ENCODE measurements around the gene DPEP1. TPM values are rescaled to one million over a fixed set of nuclear protein-coding genes. Genes with fewer than 3 reads are reported as not detected.
"Not testable (repeated sequence)": the region's sequence is repeated elsewhere in the genome, so short reads cannot be mapped to it uniquely, and the experiment has no call there.

The DPEP1 gene
- total and polyA plus RNA-seq, 2 donors (not counting 3 experiments of a cell fraction or from before 2014, with no cell fraction given): 0.37 to 0.44 TPM

DNA sequence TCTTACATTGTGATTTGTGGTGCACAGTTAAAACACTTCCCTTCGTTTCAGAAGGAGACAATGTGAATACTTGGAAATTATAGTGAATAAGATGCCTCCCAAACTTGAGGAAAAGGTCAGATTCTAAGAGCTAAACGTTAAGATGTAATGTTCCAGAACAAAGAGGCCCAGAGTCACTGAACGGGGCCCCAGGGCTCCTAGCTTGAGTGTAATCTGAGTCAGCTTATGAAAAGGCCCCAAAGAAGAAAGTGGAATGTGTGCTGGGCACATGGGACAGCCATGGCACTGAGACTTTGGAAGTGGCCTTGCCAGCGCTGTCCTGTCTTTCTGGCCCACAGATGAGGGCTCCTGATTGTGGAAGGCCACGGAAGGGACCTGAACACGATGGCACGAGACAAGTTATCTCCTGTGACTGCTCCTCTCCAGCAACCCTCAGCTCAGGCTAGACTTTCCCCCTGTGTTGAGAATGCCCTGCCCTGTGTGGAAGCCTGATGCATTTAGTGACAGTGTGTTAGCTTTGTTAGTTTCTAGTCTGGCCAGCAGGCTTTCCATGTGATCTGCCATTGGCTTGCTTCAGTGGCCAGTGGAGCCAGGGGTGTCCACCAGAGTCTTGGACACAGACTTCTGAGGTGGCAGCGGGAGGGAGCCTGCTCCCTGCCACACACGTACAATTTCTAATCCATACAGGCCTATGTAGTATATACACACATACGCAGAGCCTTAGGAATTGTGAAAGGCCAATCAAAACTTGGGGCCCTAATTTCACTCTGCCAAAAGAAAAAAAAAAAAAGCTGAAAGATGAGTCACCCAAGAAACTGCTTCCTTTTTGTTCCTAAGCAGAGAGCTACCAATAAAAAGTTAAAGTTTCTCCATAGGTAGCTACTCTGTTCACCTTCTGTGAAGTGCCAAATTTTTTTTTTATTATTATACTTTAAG is 57.3 kb downstream of the DPEP1 start:
- Histone ChIP-seq H3K27ac (ENCODE audit: insufficient read depth, low read depth, low read length) (no peak overlapping the region), H3K9ac (replicated peaks; ENCODE audit: extremely low read depth, insufficient read depth, low read length) (no peak overlapping the region), H3K36me3 (ENCODE audit: control insufficient read depth in 2 of 2, extremely low read depth in 1 of 2, insufficient read depth in 2 of 2, low read length in 2 of 2) (no peaks in the 10 kb centered on the region), H3K27me3 (ENCODE audit: control insufficient read depth in 2 of 2, insufficient read depth in 2 of 2, low read length in 2 of 2) (no peaks in the 10 kb centered on the region), H2AFZ (ENCODE audit: low read depth, low read length) (no peak overlapping the region), H4K20me1 (replicated peaks; ENCODE audit: control insufficient read depth, extremely low read depth, insufficient read depth, low read length) (no peaks in the 10 kb centered on the region), H3K4me2 (ENCODE audit: insufficient read depth, low read length) (no peak overlapping the region), H3K4me1 (ENCODE audit: control insufficient read depth, extremely low read depth, insufficient read depth, low read length) (no peaks in the 10 kb centered on the region), H3K9me1 (replicated peaks; ENCODE audit: control insufficient read depth, extremely low read depth, insufficient read depth, low read length) (no peaks in the 10 kb centered on the region), H3K79me2 (ENCODE audit: control insufficient read depth, insufficient read depth, low read length) (no peaks in the 10 kb centered on the region), H3K4me3 (replicated peaks in 1 of 3; ENCODE audit: insufficient read depth in 1 of 3, low read depth in 1 of 3, low read length in 3 of 3) (no peak overlapping the region), H3K9me3 (replicated peaks; ENCODE audit: control insufficient read depth, insufficient read depth, low read length) (no peaks in the 10 kb centered on the region)
- DNase-seq (ENCODE audit: low read depth, low spot score): peak; percentile 16
- TF ChIP-seq JUN (IDR thresholded peaks at IDR 0.05; ENCODE audit: borderline replicate concordance, insufficient read depth, insufficient read length, low read depth) (peak; percentile 42), FOS (IDR thresholded peaks at IDR 0.05; ENCODE audit: borderline replicate concordance, insufficient read depth, low read length) (peak; percentile 71), EZH2 (IDR thresholded peaks at IDR 0.05; ENCODE audit: borderline replicate concordance, low read depth, low read length, severe bottlenecking) (no peak)
- peak; percentile 52 for FAIRE-seq
- intact Hi-C loops (cut with micrococcal nuclease) (no loop called here), dilution Hi-C loops (cut with MboI; ENCODE audit: extremely low pct_ligation_motif_present, low sequenced_read_pairs) (no loop called here)
- CTCF ChIA-PET: interaction anchor here (0.5 to 1.3 kb wide), 7 partner anchors 11 to 194 kb away, joined by 3 to 8 read pairs (median 4); partner anchors contain the start of gene CDK10
- BruUV-seq (replicated peaks): no TSS peak
- POLR2A ChIA-PET: interaction anchor here (0.6 kb wide), 1 partner anchor 550 kb away, joined by 4 read pairs; no protein-coding TSS in a partner anchor

DNA sequence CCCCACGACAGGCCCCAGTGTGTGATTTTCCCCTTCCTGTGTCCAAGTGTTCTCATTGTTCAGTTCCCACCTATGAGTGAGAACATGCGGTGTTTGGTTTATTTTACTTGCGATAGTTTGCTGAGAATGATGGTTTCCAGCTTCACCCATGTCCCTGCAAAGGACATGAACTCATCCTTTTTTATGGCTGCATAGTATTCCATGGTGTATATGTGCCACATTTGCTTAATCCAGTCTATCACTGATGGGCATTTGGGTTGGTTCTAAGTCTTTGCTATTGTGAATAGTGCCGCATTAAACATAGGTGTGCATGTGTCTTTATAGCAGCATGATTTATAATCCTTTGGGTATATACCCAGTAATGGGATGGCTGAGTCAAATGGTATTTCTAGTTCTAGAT is 58.1 kb downstream of the DPEP1 start:
- H3K9me1 ChIP-seq (replicated peaks; ENCODE audit: control insufficient read depth, extremely low read depth, insufficient read depth, low read length); intact Hi-C loops (cut with micrococcal nuclease); BruUV-seq (replicated peaks); H3K27ac ChIP-seq (ENCODE audit: insufficient read depth, low read depth, low read length); H3K9ac ChIP-seq (replicated peaks; ENCODE audit: extremely low read depth, insufficient read depth, low read length); FAIRE-seq; H3K4me2 ChIP-seq (ENCODE audit: insufficient read depth, low read length); H3K36me3 ChIP-seq (ENCODE audit: control insufficient read depth in 2 of 2, extremely low read depth in 1 of 2, insufficient read depth in 2 of 2, low read length in 2 of 2); H3K9me3 ChIP-seq (replicated peaks; ENCODE audit: control insufficient read depth, insufficient read depth, low read length); dilution Hi-C loops (cut with MboI; ENCODE audit: extremely low pct_ligation_motif_present, low sequenced_read_pairs); H3K27me3 ChIP-seq (ENCODE audit: control insufficient read depth in 2 of 2, insufficient read depth in 2 of 2, low read length in 2 of 2); H4K20me1 ChIP-seq (replicated peaks; ENCODE audit: control insufficient read depth, extremely low read depth, insufficient read depth, low read length); H3K79me2 ChIP-seq (ENCODE audit: control insufficient read depth, insufficient read depth, low read length); H3K4me3 ChIP-seq (replicated peaks in 1 of 3; ENCODE audit: insufficient read depth in 1 of 3, low read depth in 1 of 3, low read length in 3 of 3); DNase-seq (ENCODE audit: low read depth, low spot score); H2AFZ ChIP-seq (ENCODE audit: low read depth, low read length); H3K4me1 ChIP-seq (ENCODE audit: control insufficient read depth, extremely low read depth, insufficient read depth, low read length): not testable (repeated sequence)
- POLR2A ChIA-PET: interaction anchor here (0.6 kb wide), 1 partner anchor 550 kb away, joined by 4 read pairs; no protein-coding TSS in a partner anchor
- CTCF ChIA-PET: interaction anchor here (0.5 to 1.3 kb wide), 5 partner anchors 15 to 193 kb away, joined by 3 to 8 read pairs (median 5); partner anchors contain the start of gene CDK10

All from endothelial cell of umbilical vein (primary cell).